GM23338 (cell line): ENCODE data around the gene ZNF587B. TPM values are rescaled to one million over a fixed set of nuclear protein-coding genes. Genes with fewer than 3 reads are reported as not detected.
A peak's percentile ranks its signal among the peaks of the same experiment; 100 is the strongest.
"Not testable (repeated sequence)": the region's sequence is repeated elsewhere in the genome, so short reads cannot be mapped to it uniquely, and the experiment has no call there.

ENCODE experiments used
- ATAC-seq: fragments of 200-7000 bp; cut with Tn5 transposase; 3 replicates; pipeline ENCODE4 v1.9.1; 2020
- DNase-seq: peaks from one replicate; pipeline ENCODE4 v3.0.0-alpha.2; 2015; ENCODE audit warnings: low spot score
- H2AFZ ChIP-seq: fragments of 200-600 bp; sonication (generic); 2 replicates; pipeline ENCODE4 v1.8.0; 2016; ENCODE audit warnings: antibody characterized with exemption, mild to moderate bottlenecking, moderate library complexity
- H3F3A ChIP-seq: fragments of 200-600 bp; sonication (generic); replicated peaks from 2 replicates; pipeline ENCODE4 v1.8.0; 2017; ENCODE audit warnings: antibody characterized with exemption, mixed run types, low read depth
- H3K27ac ChIP-seq: fragments of 200-600 bp; sonication (generic); 2 replicates; pipeline ENCODE4 v1.6.1; 2016; ENCODE audit warnings: low read depth
- H3K27me3 ChIP-seq: fragments of 200-600 bp; sonication (generic); 2 replicates; pipeline ENCODE4 v1.8.0; 2016; ENCODE audit warnings: mild to moderate bottlenecking, mixed run types, moderate library complexity; ENCODE audit not compliant: insufficient read depth
- H3K36me3 ChIP-seq: fragments of 200-600 bp; sonication (generic); 2 replicates; pipeline ENCODE4 v1.8.0; 2016; ENCODE audit warnings: mild to moderate bottlenecking; ENCODE audit not compliant: insufficient read depth
- H3K4me1 ChIP-seq: fragments of 200-600 bp; sonication (generic); 2 replicates; pipeline ENCODE4 v1.8.0; 2016; ENCODE audit warnings: mild to moderate bottlenecking, moderate library complexity; ENCODE audit not compliant: insufficient read depth
- H3K4me2 ChIP-seq: fragments of 200-600 bp; sonication (generic); 2 replicates; pipeline ENCODE4 v1.7.1; 2017; ENCODE audit warnings: mixed run types
- H3K4me3 ChIP-seq: fragments of 200-600 bp; sonication (generic); 2 replicates; pipeline ENCODE4 v1.6.1; 2016; ENCODE audit warnings: mixed run types
- H3K79me2 ChIP-seq: fragments of 200-600 bp; sonication (generic); replicated peaks from 2 replicates; pipeline ENCODE4 v1.8.0; 2017; ENCODE audit warnings: mild to moderate bottlenecking; ENCODE audit not compliant: insufficient read depth
- H3K9me2 ChIP-seq: fragments of 200-600 bp; sonication (generic); 2 replicates; pipeline ENCODE4 v1.8.0; 2017; ENCODE audit not compliant: insufficient read depth
- H4K20me1 ChIP-seq: fragments of 200-600 bp; sonication (generic); replicated peaks from 2 replicates; pipeline ENCODE4 v1.8.0; 2017; ENCODE audit warnings: mild to moderate bottlenecking; ENCODE audit not compliant: insufficient read depth
- H3K27ac Mint-ChIP-seq: 2 replicates; pipeline ENCODE4 v1.8.0; 2020; ENCODE audit warnings: inconsistent platforms, mild to moderate bottlenecking, moderate library complexity, mixed read lengths
- H3K27me3 Mint-ChIP-seq: 3 replicates; pipeline ENCODE4 v1.8.0; 2022; ENCODE audit warnings: low read depth, mild to moderate bottlenecking, moderate library complexity, mixed read lengths, inconsistent platforms; ENCODE audit not compliant: insufficient read depth, poor library complexity
- H3K36me3 Mint-ChIP-seq: 3 replicates; pipeline ENCODE4 v1.8.0; 2021; ENCODE audit warnings: low read depth, mild to moderate bottlenecking, inconsistent platforms, moderate library complexity, mixed read lengths
- H3K4me1 Mint-ChIP-seq: 3 replicates; pipeline ENCODE4 v1.8.0; 2020; ENCODE audit warnings: mild to moderate bottlenecking, inconsistent platforms, mixed read lengths
- H3K4me3 Mint-ChIP-seq: 3 replicates; pipeline ENCODE4 v1.8.0; 2021; ENCODE audit warnings: moderate library complexity, mild to moderate bottlenecking, inconsistent platforms, mixed read lengths
- H3K9me3 Mint-ChIP-seq: 3 replicates; pipeline ENCODE4 v1.8.0; 2020; ENCODE audit warnings: moderate library complexity, mild to moderate bottlenecking, inconsistent platforms, mixed read lengths
- CREB1 ChIP-seq: fragments of 250-450 bp; sonication (Bioruptor Pico); IDR thresholded peaks from 2 replicates; pipeline ENCODE4 v1.5.0; 2020; ENCODE audit warnings: low read depth, mild to moderate bottlenecking, moderate library complexity
- EZH2 ChIP-seq: fragments of 200-600 bp; sonication (generic); IDR thresholded peaks from one replicate; pipeline ENCODE4 v1.8.0; 2017; ENCODE audit warnings: antibody characterized with exemption, mild to moderate bottlenecking, low read depth; ENCODE audit not compliant: unreplicated experiment
- JUNB ChIP-seq: IDR thresholded peaks from one replicate; pipeline ENCODE4 v1.6.1; 2016; ENCODE audit warnings: antibody characterized with exemption; ENCODE audit not compliant: unreplicated experiment
- POLR2AphosphoS5 ChIP-seq: IDR thresholded peaks from 2 replicates; pipeline ENCODE4 v1.6.1; 2016; ENCODE audit warnings: antibody characterized with exemption, low read depth
- STAT1 ChIP-seq: IDR thresholded peaks from one replicate; pipeline ENCODE4 v1.6.1; 2016; ENCODE audit warnings: antibody characterized with exemption; ENCODE audit not compliant: unreplicated experiment
- polyA plus RNA-seq: library from polyadenylated mRNA; unstranded; fragments of >200 nt; fragmentation: Nextera tagmentation; extraction: Ambion mirVana; gene quantifications from 2 replicates; pipeline ENCODE4 v1.2.1, GENCODE V29; 2016
- total RNA-seq: library from RNA; depleted of rRNA; stranded (reverse); fragments of >200 nt; shearing (Covaris generic); gene quantifications from 2 replicates; pipeline ENCODE4 v1.2.3, GENCODE V29; 2014
- TF ChIP-seq, protein P1 (sequence below): fragments of 250-450 bp; sonication (Bioruptor Pico); IDR thresholded peaks from 2 replicates; pipeline ENCODE4 v1.5.0; 2020; ENCODE audit warnings: mild to moderate bottlenecking, moderate library complexity
- TF ChIP-seq, protein P2 (sequence below), 2 experiments: fragments of 200-600 bp in 1 of 2; sonication (generic) in 1 of 2; conservative IDR thresholded peaks; 2 replicates each; pipeline versions ENCODE4 v1.5.1 to v1.6.1; 2016 to 2017; ENCODE audit warnings: antibody characterized with exemption in 2 of 2, low read depth in 2 of 2, mild to moderate bottlenecking in 2 of 2, moderate library complexity in 1 of 2

The ZNF587B gene
- total and polyA plus RNA-seq, 2 experiments from 2014 or later = 16.6 to 62.0 TPM

DNA sequence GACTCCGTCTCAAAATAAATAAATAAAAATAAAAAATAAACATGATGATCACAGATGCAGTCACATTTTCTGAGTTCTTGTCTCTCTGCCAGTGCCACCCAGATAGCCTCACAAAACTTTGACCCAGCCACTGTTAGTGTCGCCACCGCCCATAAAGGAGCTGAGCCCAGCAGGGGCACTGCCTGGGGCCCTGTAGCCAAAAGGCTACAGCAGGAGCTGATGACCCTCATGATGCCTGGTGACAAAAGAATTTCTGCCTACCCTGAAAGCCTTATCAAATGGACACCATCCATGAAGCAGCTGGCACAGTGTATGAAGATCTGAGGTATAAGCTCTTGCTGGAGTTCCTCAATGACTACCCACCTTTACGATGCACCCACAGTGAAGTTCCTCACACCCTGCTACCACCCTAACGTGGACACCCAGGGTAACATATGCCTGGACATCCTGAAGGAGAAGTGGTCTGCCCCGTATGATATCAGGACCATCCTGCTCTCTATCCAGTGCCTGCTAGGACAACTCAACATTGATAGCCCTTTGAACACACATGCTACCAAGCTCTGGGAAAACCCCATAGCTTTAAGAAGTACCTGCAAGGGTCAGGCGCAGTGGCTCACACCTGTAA, 37.9 kb downstream of the ZNF587B start:
- no peaks in the 10 kb centered on the region for H3K27me3 ChIP-seq
- H3K27me3 Mint-ChIP-seq = peaks cover 8% of the 10 kb centered on the region
- peaks cover 93% of the 10 kb centered on the region for H3K36me3 Mint-ChIP-seq
- TF ChIP-seq EZH2 (no peak), POLR2AphosphoS5 (peak; percentile 13; the same call in 1 of the 2 replicates), CREB1 (CRISPR knock-in tag) (no peak), JUNB (no peak), STAT1 (no peak)
- TF ChIP-seq, protein P1, sequence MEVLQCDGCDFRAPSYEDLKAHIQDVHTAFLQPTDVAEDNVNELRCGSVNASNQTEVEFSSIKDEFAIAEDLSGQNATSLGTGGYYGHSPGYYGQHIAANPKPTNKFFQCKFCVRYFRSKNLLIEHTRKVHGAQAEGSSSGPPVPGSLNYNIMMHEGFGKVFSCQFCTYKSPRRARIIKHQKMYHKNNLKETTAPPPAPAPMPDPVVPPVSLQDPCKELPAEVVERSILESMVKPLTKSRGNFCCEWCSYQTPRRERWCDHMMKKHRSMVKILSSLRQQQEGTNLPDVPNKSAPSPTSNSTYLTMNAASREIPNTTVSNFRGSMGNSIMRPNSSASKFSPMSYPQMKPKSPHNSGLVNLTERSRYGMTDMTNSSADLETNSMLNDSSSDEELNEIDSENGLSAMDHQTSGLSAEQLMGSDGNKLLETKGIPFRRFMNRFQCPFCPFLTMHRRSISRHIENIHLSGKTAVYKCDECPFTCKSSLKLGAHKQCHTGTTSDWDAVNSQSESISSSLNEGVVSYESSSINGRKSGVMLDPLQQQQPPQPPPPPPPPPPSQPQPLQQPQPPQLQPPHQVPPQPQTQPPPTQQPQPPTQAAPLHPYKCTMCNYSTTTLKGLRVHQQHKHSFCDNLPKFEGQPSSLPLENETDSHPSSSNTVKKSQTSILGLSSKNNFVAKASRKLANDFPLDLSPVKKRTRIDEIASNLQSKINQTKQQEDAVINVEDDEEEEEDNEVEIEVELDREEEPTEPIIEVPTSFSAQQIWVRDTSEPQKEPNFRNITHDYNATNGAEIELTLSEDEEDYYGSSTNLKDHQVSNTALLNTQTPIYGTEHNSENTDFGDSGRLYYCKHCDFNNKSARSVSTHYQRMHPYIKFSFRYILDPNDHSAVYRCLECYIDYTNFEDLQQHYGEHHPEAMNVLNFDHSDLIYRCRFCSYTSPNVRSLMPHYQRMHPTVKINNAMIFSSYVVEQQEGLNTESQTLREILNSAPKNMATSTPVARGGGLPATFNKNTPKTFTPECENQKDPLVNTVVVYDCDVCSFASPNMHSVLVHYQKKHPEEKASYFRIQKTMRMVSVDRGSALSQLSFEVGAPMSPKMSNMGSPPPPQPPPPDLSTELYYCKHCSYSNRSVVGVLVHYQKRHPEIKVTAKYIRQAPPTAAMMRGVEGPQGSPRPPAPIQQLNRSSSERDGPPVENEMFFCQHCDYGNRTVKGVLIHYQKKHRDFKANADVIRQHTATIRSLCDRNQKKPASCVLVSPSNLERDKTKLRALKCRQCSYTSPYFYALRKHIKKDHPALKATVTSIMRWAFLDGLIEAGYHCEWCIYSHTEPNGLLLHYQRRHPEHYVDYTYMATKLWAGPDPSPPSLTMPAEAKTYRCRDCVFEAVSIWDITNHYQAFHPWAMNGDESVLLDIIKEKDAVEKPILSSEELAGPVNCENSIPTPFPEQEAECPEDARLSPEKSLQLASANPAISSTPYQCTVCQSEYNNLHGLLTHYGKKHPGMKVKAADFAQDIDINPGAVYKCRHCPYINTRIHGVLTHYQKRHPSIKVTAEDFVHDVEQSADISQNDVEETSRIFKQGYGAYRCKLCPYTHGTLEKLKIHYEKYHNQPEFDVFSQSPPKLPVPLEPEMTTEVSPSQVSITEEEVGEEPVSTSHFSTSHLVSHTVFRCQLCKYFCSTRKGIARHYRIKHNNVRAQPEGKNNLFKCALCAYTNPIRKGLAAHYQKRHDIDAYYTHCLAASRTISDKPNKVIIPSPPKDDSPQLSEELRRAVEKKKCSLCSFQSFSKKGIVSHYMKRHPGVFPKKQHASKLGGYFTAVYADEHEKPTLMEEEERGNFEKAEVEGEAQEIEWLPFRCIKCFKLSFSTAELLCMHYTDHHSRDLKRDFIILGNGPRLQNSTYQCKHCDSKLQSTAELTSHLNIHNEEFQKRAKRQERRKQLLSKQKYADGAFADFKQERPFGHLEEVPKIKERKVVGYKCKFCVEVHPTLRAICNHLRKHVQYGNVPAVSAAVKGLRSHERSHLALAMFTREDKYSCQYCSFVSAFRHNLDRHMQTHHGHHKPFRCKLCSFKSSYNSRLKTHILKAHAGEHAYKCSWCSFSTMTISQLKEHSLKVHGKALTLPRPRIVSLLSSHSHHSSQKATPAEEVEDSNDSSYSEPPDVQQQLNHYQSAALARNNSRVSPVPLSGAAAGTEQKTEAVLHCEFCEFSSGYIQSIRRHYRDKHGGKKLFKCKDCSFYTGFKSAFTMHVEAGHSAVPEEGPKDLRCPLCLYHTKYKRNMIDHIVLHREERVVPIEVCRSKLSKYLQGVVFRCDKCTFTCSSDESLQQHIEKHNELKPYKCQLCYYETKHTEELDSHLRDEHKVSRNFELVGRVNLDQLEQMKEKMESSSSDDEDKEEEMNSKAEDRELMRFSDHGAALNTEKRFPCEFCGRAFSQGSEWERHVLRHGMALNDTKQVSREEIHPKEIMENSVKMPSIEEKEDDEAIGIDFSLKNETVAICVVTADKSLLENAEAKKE (CRISPR knock-in tag) = no peak
- TF ChIP-seq, protein P2, sequence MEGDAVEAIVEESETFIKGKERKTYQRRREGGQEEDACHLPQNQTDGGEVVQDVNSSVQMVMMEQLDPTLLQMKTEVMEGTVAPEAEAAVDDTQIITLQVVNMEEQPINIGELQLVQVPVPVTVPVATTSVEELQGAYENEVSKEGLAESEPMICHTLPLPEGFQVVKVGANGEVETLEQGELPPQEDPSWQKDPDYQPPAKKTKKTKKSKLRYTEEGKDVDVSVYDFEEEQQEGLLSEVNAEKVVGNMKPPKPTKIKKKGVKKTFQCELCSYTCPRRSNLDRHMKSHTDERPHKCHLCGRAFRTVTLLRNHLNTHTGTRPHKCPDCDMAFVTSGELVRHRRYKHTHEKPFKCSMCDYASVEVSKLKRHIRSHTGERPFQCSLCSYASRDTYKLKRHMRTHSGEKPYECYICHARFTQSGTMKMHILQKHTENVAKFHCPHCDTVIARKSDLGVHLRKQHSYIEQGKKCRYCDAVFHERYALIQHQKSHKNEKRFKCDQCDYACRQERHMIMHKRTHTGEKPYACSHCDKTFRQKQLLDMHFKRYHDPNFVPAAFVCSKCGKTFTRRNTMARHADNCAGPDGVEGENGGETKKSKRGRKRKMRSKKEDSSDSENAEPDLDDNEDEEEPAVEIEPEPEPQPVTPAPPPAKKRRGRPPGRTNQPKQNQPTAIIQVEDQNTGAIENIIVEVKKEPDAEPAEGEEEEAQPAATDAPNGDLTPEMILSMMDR (conservative IDR thresholded peaks at IDR 0.05; ENCODE audit: low read depth in 2 of 2) = no peak
- H3F3A ChIP-seq = peaks cover 68% of the 10 kb centered on the region
- no peak overlapping the region for H2AFZ ChIP-seq
- H4K20me1 ChIP-seq = peaks cover 62% of the 10 kb centered on the region; the same call in 1 of the 2 replicates
- H3K27ac Mint-ChIP-seq = 0 out of 2 replicates have a peak overlapping the region, but pooled peaks have one; percentile 67
- ATAC-seq (no peak), DNase-seq (no peak)
- H3K4me3 ChIP-seq = no peak overlapping the region
- H3K27ac ChIP-seq = peak overlapping the region; percentile 73
- H3K4me1 ChIP-seq = no peaks in the 10 kb centered on the region
- H3K9me2 ChIP-seq = 0 out of 2 replicates have a peak, but pooled peaks cover 3% of the 10 kb centered on the region
- no peaks in the 10 kb centered on the region for H3K4me1 Mint-ChIP-seq
- peaks cover 57% of the 10 kb centered on the region for H3K36me3 ChIP-seq
- peaks cover 91% of the 10 kb centered on the region for H3K79me2 ChIP-seq
- no peak overlapping the region for H3K4me2 ChIP-seq
- peaks cover 24% of the 10 kb centered on the region for H3K9me3 Mint-ChIP-seq
- no peak overlapping the region for H3K4me3 Mint-ChIP-seq

DNA sequence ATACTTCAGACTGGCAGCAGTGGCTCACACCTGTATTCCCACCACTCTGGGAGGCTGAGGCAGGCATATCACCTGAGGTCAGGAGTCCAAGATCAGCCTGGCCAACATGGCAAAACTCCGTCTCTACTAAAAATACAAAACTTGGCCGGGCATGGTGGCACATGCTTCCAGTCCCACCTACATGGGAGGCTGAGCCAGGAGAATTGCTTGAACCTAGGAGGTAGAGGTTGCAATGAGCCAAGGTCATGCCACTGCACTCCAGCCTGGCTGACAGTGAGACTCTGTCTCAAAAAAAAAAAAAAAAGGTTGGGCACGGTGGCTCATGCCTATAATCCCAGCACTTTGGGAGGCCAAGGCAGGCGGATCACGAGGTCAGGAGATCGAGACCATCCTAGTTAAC, 39.6 kb downstream of the ZNF587B start:
- H3K36me3 ChIP-seq = peaks cover 65% of the 10 kb centered on the region
- peaks cover 13% of the 10 kb centered on the region for H3K27me3 Mint-ChIP-seq
- peaks cover 41% of the 10 kb centered on the region for H3K9me3 Mint-ChIP-seq

More for the DNA sequence above, 39.6 kb downstream of the ZNF587B start:
- not testable (repeated sequence) for H3K4me3 Mint-ChIP-seq, H3K9me2 ChIP-seq, H3K27me3 ChIP-seq, H3K4me2 ChIP-seq, DNase-seq, H2AFZ ChIP-seq, ATAC-seq, H3K4me3 ChIP-seq, H3K4me1 ChIP-seq, H3K27ac Mint-ChIP-seq, H3K4me1 Mint-ChIP-seq
- Histone ChIP-seq H4K20me1 (peaks cover 50% of the 10 kb centered on the region; the same call in 1 of the 2 replicates), H3F3A (peaks cover 69% of the 10 kb centered on the region), H3K79me2 (peaks cover 97% of the 10 kb centered on the region), H3K27ac (0 out of 2 replicates have a peak overlapping the region, but pooled peaks have one; percentile 5)
- peaks cover 94% of the 10 kb centered on the region for H3K36me3 Mint-ChIP-seq
